NCI-H2171 (cell line): ENCODE results near the gene SEMA3B.
A peak's percentile ranks its signal among the peaks of the same experiment; 100 is the strongest.
"Not testable (repeated sequence)": the region's sequence is repeated elsewhere in the genome, so short reads cannot be mapped to it uniquely, and the experiment has no call there.

Experiments
- DNase-seq: peaks from one replicate; lab custom pipeline; 2025; lab: John Stamatoyannopoulos, UW

Gene SEMA3B

GRCh38 chr3:50272911-50273688 lies 4.2 kb downstream of the SEMA3B start:
- DNase-seq, result peak; percentile 35

- DNase-seq, result no peak
Measured at GRCh38 chr3:50273689-50274065, 4.7 kb downstream of the SEMA3B start.

- DNase-seq, result no peak
Measured at GRCh38 chr3:50274371-50275104, 5.6 kb downstream of the SEMA3B start.

GRCh38 chr3:50275141-50275995 lies 6.4 kb downstream of the SEMA3B start:
- no peak for DNase-seq

GRCh38 chr3:50275996-50276761 lies 7.2 kb downstream of the SEMA3B start:
- DNase-seq, result no peak

- no peak for DNase-seq
Measured at GRCh38 chr3:50276762-50277101, 7.8 kb downstream of the SEMA3B start.

GRCh38 chr3:50278123-50278879 lies 9.4 kb downstream of the SEMA3B start:
- DNase-seq, result no peak

GRCh38 chr3:50278880-50279224 lies 9.9 kb downstream of the SEMA3B start, which contains the start of gene LSMEM2:
Gene LSMEM2, plus strand, starts transcription at chr3:50279087. Its CDS starts 27 bp downstream, at chr3:50279114.
- no peak for DNase-seq

- DNase-seq, result no peak
Measured at GRCh38 chr3:50279255-50280016, 10.5 kb downstream of the SEMA3B start.

GRCh38 chr3:50284121-50284520 lies 15.2 kb downstream of the SEMA3B start:
- not testable (repeated sequence) for DNase-seq

GRCh38 chr3:50286322-50287227 lies 17.6 kb downstream of the SEMA3B start:
- no peak for DNase-seq

- DNase-seq, result no peak
Measured at GRCh38 chr3:50287262-50287661, 18.3 kb downstream of the SEMA3B start.

GRCh38 chr3:50288387-50289007 lies 19.6 kb downstream of the SEMA3B start:
- DNase-seq, result no peak

- no peak for DNase-seq
Measured at GRCh38 chr3:50289130-50289529, 20.2 kb downstream of the SEMA3B start.

- DNase-seq, result no peak
Measured at GRCh38 chr3:50290161-50290641, 21.3 kb downstream of the SEMA3B start.

GRCh38 chr3:50292159-50293078 lies 23.5 kb downstream of the SEMA3B start, which contains the start of gene IFRD2:
Gene IFRD2, minus strand, starts transcription at chr3:50292429. Its CDS starts 155 bp downstream, at chr3:50292274.
- DNase-seq, result peak; percentile 82

GRCh38 chr3:50293079-50293801 lies 24.3 kb downstream of the SEMA3B start:
- DNase-seq, result no peak
